GM18520 (cell line): ENCODE data around the gene NDC1.

Source experiments
- ATAC-seq: cut with Tn5 transposase; IDR thresholded peaks from one replicate; pipeline ENCODE4 v1.9.1; 2021; ENCODE audit not compliant: unreplicated experiment

Gene NDC1

DNA sequence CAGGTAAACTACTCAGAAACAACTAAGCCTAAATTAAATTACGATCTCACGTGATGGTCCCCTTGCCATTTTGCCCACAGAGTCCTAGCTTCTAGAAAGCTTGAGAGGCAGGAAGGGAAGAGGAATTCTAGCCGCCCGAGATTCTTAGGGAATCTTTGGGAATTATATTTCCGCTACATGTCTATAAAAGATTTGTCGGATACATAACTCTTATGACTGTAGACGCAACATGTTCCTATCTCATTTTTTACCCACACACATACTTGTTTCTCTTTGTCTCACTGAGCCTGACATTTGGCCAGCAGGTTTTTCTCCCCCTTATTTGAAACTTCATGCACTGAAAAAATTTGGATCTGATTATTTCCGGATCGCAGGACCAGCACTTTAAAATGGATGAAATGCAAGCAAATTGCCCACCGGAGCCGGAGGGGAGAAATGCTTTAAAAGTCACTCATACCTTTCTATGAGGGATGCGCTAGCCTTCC lies 104.6 kb downstream of the NDC1 start:
- ATAC-seq = no peak

GRCh38 chr1:53732912-53733317 lies 105.2 kb downstream of the NDC1 start:
- ATAC-seq = no peak

- ATAC-seq = no peak
Observed at GRCh38 chr1:53732409-53732808, 105.7 kb downstream of the NDC1 start.

DNA sequence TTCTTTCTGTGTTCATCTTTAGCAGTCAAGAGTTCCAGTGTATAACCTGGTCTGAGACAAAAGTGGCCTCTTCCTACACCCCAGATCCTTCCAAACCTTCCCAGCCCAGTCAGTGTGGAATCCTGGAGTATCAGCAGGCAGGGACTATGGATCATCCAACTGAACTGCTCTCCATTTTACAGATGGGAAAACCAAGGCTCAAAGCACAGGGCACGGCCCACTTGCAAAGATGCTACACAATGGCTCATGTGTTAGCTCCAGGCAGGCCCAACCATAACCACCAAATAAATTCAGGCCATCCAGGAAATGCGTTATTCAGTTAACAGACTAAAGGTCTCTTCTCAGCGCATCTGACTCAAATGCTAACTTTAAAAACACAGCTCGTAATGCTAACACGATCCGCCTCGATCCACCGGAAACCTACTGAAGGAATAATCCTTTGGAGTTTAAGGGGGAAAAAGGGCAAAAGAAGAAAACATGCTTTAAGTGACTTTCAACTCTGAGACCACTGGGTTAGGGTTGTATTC lies 106.3 kb downstream of the NDC1 start:
- ATAC-seq = no peak

DNA sequence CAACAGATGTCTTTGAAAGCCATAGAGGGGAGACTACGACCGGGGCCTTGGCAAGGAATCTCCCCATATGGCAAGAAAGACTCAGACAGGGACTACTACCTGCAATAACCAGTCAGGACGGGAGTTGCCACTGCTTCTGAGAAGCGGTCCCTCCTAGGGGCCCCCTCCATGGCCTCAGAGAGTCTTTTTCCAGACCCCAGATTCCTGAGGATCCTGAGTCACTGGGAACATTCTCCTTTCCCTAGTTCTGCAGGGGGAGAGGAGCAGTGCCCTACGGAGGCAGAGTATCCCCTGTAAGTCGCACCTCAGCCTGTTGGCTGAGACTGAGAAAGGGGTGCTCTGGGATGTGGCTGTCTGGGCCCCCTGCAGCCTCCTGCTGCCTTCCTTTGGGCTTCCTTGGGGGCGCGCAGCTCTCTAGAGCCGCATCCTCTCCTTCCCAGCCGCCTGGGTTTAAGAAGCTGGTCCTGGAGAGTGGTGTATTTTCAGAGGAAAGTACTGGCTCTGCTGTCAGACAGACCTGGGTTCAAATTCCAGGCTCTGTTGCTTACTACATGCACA lies 107.0 kb downstream of the NDC1 start:
- no peak for ATAC-seq

DNA sequence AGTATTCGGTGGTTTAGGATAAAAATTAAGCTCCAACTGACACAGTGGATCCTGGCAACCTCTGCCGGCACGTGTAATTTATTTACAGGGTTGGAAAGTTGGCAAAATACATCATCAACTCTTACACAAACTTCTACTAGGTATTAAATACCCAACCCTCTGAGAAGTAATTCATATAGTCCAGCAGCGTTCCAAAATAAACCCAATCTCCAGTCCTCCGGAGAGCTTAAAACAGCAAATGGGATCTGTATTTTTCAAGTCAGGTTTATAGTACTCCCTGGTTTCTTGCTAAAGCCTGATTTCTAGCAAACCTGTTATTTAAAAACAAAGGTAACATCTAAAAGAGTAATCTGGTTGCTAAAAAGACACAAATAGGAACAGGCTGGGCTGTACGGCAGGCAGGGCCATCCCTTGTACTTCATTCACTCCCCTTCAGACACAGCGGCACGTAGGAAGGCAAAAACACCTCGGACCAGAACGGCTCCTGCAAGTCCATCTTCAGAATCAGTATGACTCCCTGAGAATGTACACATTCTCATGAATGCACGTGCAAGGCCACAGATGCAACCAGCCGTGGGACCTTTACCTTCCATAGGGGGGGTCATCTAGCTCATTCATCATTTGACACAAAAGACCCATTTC lies 107.8 kb downstream of the NDC1 start:
- no peak for ATAC-seq

GRCh38 chr1:53729456-53730223 lies 108.5 kb downstream of the NDC1 start:
- ATAC-seq = no peak

DNA sequence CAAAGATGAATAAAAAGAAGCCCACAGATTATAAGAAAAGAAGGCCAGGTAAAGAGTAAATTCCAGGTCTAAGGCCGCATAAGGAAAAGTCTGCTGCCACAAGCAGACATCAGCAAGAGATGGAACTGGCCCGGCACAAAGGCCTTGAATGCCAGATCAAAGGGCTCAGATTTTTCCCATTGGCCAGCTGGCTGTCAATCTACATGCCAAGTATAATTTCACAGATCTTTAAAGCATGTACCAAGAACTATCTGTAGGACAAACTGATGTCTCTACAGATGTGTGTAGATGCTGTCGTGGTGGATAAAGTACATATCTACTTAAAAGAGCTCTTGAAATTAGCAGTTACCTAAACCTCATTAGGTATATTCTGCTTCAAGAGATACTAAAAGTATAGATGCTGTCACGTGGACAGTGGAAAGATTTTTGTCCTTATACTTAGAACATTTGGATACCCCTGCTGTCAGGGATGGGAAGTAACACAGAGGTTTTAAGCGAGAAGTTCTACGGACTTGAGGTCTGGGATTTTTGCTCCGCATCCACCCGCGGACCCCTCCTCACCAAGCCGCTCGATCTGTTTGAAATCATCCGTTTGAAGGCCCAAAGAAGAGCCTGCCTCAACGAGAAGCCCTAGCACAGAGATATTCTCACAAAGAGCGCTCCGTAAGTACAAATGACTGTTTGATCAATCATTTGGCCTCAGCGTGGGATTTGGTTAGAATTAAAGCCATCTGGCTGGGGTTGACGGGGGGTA lies 109.2 kb downstream of the NDC1 start:
- ATAC-seq = no peak

DNA sequence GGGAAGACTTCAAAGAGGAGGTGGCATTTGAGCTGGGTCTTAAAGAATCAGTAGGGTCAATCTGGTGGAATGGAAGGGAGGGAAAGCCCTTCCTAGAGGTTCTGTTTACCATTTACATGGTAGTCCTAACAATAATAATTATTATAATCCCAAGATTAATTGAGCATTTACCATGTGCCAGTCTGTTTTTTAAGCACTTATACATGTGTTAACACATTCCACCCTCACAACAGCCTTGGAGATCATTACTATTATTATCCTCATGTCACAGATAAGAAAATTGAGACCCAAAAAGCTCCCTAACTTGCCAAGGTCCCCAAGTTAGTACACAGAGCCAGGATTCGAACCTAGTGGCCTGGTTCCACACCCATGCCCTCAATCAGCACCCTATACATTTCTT lies 109.9 kb downstream of the NDC1 start:
- no peak for ATAC-seq

- no peak for ATAC-seq
Observed at GRCh38 chr1:53727461-53728092, 110.5 kb downstream of the NDC1 start.

- no peak for ATAC-seq
Observed at GRCh38 chr1:53726009-53726600, 112.0 kb downstream of the NDC1 start.

- no peak for ATAC-seq
Observed at GRCh38 chr1:53725238-53725689, 112.8 kb downstream of the NDC1 start.

GRCh38 chr1:53722025-53722424 lies 116.1 kb downstream of the NDC1 start:
- ATAC-seq = no peak

DNA sequence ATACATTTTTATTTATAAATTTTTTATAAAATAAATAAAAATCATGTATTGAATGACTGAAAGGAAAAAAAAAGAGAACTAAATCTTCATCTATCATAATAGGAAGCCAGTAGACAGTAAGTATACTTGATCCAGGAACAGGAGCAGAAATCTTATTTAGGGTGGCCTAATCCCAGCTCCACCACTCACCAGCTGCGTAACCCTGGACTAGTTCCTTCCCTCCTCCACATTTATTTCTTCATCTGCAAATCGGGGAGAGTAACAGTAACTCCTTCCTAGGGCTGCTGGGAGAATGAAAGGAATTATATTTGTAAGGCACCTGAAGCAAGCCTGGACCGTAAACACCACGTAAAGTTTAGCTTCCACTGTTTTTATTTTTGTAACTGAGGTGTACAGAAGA lies 117.0 kb downstream of the NDC1 start:
- ATAC-seq = no peak

DNA sequence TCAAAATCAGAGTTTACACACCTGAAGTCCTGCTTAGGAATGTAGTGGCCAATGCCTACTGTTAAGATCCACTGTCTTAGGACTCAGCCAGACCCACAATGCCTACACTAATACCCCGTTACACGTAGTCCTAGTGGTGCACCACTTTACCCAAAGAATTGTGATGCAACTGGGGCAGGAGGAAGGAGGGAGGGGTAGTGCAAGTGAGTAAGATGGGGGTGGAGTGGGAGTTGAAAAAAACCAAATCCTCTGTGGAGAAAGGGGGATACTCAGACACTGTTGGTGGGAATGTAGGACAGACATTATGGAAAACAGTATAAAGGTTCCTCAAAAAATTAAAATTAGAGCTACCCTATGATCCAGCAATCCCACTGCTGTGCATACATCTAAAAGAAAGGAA lies 118.6 kb downstream of the NDC1 start:
- ATAC-seq = no peak

DNA sequence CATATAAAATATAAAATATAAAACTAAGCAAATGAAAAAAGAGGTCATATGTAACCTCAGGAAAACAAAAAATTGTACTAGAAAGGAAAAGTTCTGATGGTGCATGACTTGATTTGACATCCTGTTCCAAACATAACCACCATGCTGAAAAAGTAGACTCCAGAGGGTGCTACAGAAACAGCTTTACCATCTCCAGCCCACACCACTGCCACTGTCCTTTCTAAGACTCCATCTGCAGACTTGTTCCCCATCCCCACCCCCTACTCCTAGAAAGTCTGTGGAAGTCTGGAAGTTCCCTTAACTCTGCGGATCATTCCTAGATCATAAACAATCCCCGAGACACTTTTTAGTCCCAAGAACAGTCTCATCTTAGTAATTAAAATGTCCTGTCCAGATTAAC lies 119.7 kb downstream of the NDC1 start:
- no peak for ATAC-seq

- no peak for ATAC-seq
Observed at GRCh38 chr1:53717025-53717804, 120.9 kb downstream of the NDC1 start.

DNA sequence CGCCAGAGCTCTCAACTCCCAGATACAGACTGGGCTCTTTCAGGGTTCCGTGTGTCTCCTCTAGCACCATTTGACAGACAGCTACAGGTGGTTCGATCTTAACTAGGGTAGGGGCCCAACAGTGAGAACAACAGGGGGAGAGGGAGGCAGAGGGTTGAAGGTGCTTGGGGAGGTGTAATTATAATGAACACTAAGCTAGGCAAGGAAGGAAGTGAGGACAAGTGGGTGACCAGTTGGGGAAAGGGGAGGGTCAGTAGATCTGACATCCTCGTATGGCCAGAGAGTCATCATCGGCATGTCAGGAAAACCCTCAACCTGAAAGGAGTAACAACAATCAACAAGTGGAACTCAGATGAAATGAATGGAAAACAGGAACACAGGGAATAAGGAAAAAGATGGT lies 121.9 kb downstream of the NDC1 start:
- ATAC-seq = no peak

DNA sequence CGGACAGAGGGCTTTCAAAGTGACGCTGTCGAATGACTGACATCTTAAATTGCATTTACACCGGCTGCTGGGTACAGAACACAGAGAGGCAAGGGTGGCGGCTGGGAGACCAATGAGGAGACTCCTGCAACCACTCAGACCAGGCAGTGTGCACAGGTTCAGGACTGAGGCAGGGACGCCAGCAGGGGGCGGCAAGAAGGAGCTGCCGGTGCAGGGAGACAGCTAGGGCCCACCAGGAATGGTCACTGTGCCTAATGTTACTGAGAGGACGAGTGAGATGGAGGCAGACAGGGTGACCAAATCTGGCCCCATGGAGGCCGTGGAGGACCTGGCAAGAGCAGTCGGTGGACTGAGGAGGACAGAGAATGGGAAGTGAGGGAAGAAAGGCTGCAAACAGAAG lies 122.6 kb downstream of the NDC1 start:
- no peak for ATAC-seq
